ENCODE results near the gene PRELID2.
"Not testable (repeated sequence)": the region's sequence is repeated elsewhere in the genome, so short reads cannot be mapped to it uniquely, and the experiment has no call there.

PRELID2 gene

GRCh38 chr5:145834917-145835847 lies at the start of gene PRELID2:
PRELID2 (minus strand) TSS chr5:145835342; CDS start chr5:145835251, 91 bp downstream.
- DNase-seq (ENCODE audit: low spot score), result peak; percentile 51

DNA sequence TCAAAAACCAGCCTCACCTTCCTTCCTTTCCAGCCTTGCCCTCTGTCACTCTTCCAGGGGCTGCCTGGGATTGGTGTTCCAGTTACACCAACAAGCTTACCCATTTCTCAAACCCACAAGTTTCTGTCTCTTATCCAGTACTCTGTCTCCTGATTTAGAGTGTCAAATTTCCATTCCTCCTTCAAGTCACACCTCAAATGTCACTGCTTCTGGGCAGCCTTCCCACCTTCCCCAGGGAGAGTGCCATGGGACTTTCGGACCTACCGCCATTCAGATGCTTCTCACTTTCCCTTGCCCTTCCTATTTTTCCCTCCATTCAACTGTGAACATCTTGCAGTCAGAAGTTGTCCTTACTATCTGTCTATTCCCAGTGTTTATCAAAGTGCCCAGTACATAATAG lies 39.6 kb upstream of the PRELID2 start:
- DNase-seq (ENCODE audit: low spot score), result no peak

DNA sequence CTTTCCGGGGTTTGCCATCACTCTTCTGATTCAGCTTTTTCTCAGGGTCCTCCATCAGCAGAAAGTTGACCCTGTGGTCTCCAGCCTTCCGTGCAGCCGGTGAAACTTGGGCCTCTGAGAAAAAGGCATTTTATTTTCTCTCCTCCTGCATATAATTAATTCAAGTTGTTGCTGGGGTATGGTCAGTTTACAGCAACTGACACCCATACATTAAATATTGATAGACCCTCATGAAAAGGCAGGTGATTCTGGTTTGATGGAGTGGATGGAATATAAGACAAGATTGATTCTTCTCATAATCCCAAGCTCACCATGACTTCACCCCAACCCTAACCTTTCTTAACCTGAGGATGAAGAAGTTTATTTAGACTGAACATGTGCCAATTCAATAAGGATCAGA lies 37.8 kb upstream of the PRELID2 start, which contains the start of gene GRXCR2:
TSS of gene GRXCR2 (minus strand) at position 101 of the 400 bp plus-strand sequence. CDS start at position 55, 46 bp downstream.
- no peak for DNase-seq (ENCODE audit: low spot score)

GRCh38 chr5:145872486-145872885 lies 37.3 kb upstream of the PRELID2 start:
- DNase-seq (ENCODE audit: low spot score), result no peak

GRCh38 chr5:145869753-145870152 lies 34.6 kb upstream of the PRELID2 start:
- no peak for DNase-seq (ENCODE audit: low spot score)

DNA sequence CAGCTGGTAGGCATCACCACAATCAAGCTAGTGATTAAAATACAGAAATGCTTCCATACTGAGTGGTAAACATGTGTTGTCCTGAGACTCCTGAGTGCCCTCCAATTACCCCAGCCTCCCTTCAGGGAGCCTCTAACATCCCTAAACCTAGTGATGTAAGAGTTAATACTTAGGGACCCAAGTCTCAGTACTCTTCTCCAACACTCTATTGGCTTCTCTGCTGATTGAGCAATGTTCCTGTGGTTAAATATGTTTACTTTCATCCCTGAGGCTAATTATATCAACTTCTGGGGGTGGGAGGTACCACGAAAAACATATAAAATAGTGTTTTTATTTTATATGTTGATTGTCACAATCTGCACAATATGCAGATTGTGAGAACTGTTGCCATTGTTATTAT lies 32.7 kb upstream of the PRELID2 start:
- DNase-seq (ENCODE audit: low spot score), result no peak

DNA sequence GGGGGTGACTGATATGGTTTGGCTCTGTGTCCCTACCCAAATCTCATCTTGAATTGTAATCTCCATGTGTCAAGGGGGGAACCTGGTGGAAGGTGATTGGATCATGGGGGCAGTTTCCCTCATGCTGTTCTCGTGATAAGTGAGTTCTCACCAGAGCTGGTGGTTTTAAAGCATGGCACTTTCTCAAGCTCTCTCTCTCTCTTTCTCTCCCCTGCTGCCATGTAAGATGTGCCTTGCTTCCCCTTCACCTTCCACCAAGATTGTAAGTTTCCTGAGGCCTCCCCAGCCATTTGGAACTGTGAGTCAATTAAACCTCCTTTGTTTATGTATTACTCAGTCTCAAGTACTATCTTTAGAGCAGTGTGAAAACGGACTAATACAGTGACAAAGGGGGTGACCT lies 29.3 kb upstream of the PRELID2 start:
- not testable (repeated sequence) for DNase-seq (ENCODE audit: low spot score)

- no peak for DNase-seq (ENCODE audit: low spot score)
These were observed 27.9 kb upstream of the PRELID2 start for GRCh38 chr5:145863003-145863402.

- DNase-seq (ENCODE audit: low spot score), result no peak
These were observed 24.8 kb upstream of the PRELID2 start for GRCh38 chr5:145859897-145860296.

- no peak for DNase-seq (ENCODE audit: low spot score)
These were observed 24.3 kb upstream of the PRELID2 start for GRCh38 chr5:145859453-145859852.

DNA sequence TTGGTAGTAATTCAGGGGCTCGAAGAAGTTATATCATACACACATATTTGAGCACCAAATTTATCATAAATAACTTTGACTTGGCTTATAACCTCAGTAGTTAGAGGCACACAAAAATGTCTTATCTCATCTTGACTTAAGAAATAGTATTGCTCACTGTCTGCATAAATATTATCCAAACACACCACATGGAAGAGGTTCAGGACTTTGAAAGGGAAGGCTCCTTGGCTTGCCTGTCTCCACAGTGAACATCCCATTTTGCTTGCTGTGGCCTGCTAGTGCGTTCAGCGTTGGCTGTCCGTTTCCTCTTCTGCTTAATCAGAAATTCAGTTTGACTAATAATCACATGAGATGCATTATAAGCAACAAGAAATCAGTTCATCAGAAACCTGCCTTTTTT lies 23.8 kb upstream of the PRELID2 start:
- no peak for DNase-seq (ENCODE audit: low spot score)

DNA sequence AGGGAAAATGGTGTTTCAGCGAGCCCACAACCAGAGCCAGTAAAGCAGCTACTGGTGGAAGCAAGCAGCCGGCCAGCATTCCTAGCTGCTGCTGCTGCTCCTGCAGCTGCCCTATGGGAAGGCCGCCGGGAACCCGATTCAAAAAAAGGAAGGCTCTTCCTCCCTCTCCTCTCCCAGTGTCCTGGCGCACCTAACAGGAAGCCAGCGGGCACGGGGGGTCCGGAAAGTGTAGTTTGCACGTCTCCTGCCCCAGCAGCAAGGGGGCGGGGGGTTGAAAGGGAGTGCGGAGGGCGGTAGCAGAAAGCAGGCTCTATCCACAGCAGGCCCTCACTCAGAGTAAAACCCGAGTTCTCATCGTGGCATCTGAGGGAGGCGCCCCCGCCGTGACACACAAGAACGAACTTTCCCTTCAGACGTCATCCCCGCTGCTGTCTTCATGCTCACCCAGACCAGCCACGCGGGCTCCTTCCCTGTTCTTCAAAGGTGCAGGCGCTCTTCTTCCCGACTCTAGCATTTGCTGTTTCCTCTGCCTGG lies 21.2 kb upstream of the PRELID2 start:
- DNase-seq (ENCODE audit: low spot score), result no peak

- DNase-seq (ENCODE audit: low spot score), result no peak
These were observed 20.7 kb upstream of the PRELID2 start for GRCh38 chr5:145855763-145856267.

DNA sequence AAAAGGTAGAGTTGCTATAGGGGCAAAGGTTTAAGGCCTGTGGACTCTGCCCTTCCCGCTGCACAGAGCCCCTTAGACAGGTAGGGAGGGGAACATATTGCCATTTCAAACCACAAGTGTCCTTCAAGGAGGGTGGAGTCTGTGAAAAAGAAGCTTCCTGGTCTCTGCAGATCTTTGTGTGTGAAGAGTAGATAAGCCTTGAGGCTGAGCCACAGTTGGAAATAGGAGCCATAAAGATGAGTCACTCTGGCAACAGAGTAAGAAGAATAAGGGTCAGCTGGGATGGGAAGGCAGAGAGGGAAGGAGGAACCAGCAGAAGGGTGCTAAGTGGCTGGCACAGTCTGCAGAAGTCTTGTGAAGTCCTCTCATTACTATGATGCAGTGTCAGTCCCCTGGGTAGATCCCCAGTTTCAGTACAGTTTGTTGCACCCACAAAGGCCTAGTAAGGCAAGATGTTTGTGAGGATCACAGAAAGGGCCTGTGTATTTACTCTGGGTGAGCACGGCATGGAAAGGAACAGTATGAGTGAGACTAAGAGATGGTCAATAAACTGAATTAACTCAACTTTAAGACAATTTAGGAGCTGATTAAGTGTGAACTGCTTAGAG lies 19.6 kb upstream of the PRELID2 start:
- no peak for DNase-seq (ENCODE audit: low spot score)

DNA sequence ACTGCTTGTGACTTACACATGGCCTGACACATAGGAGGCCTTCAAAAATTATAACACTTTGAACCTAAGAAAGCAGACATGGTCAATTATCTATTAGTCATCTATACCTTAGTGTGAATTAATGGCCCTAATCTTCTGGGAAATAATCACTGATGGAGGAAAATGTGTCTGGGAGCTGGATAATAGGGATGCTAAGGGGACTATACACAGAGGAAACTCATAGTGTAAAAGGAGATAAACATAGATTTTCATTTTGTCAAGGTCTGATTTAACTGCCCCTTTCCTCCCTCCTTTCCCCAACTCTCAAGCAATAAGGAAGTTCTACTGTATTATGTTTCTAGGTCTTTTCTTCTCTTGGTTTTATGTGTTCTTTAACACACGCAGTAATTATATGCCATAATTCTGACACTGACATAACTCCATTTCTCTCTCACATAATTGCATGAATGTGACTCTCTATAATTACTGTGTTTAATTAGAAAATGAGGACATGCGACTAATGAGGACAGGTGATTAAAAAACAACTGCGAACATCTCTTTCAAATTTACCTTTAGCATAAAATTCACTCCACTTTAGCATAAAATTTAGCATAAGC lies 18.7 kb upstream of the PRELID2 start:
- DNase-seq (ENCODE audit: low spot score), result no peak

- DNase-seq (ENCODE audit: low spot score), result no peak
These were observed 17.8 kb upstream of the PRELID2 start for GRCh38 chr5:145852990-145853389.

DNA sequence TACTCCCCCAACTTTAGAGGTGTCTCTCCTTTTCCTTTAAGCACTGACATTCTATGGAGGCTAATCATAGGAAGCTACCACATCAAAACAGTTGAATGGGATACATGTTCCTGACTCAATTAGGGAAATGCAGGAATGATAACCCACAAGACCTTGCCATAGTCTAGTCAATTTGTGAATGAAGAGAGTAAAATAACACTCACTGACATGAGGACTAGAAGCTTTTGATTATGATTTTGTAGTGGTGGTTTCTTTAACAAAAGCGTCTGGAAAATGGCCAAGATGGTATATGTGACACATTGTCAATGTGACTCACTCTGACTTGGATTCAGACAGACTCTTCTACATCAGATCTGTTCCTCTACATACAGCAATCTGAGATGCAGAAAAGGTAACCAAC lies 13.7 kb upstream of the PRELID2 start:
- DNase-seq (ENCODE audit: low spot score), result no peak

DNA sequence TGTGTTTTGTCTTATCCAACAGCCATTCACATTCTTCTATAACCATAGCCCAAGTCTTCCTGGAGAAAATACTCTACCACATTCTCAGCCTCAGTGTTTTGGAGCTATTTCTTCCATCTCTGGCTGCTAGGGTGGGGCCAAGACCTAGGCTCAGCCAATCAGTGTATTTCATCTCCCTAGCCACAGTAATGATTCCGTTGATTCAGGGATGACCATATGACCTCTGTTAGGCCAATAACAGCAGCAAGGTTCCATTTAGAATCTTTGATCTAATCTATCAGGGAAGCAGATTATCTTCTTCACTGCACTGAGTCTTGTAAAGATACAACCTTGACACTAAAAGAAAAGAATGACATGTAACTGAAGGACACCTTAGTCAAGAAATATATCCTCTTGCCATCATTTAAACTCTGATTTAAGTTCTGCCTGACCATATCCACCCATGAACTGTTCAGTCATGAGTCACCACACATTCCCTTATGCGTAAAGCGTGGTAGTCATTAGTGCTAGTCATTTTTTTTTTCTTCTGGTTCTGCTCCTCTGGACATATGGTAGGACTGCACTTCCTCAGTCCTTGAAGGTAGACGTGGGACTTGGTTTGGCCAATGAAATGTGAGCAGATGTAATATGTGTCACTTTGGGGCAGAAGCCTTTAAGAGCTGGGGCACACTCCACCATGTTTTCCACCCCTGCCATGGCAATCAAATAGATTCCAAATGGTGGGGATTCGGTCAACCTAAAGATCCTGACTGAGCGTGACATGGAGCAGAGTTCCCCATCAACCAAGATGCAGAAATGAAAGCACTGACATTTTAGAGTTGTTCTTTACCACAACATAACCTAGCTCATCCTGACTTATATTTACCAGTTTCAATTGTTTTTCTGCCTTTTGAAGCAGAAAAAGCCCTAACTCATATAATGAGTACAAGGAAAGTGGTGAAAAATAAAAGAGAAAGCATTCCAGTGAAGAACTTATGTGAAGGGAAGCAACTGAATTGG lies 12.7 kb upstream of the PRELID2 start:
- no peak for DNase-seq (ENCODE audit: low spot score)

GRCh38 chr5:145846081-145846480 lies 10.9 kb upstream of the PRELID2 start:
- DNase-seq (ENCODE audit: low spot score), result no peak

DNA sequence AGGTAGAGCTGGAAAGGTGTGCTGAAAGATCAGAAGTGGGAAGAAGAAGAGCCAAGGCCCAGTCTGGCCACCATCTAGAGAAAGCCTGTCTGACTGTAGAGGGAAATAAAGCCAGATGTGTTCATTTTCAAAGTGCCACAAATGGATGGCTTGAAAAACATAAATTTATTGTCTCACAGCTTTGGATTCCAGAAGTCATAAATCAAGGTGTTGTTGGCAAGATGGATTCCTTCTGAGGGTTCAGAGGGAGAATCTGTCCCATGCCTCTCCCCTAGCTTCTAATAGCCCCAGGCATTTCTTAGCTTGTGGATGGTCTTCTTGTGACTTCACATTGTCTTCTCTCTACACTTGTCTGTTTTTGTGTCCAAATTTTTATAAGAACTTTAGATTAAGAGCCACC lies 6.2 kb upstream of the PRELID2 start:
- no peak for DNase-seq (ENCODE audit: low spot score)

DNA sequence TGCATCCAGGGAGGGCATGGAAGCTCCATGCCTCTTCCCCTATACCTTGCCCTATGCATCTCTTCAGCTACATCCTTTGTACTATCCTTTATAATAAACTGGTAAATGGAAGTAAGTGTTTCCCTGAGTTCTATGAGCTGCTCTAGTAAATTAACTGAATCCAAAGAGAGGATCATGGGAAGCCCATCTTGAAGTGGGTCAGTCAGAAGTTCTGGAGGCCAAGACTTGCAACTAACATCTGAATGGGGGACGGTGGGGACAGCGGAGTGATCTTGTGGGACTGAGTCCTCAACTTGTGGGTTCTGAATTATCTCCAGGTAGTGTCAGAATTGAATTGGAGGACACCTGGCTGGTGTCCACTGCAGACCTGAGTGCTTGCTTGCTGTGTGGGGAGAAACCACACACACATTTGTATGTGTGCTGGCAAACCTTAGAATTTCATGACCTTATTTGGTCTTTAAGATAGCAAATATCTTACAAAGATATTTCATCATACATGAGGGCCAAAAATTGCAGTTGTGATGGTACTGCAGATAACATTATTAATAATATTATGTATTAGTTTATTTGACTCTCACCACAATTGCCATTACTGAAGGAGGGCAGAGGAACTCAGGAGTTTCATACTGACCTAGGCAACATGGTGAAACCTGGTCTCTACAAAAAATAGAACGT lies 5.5 kb upstream of the PRELID2 start:
- no peak for DNase-seq (ENCODE audit: low spot score)

Measured in HuH-7.5 (cell line).